ENCODE measurements around the gene C2CD2. TPM values are rescaled to one million over a fixed set of nuclear protein-coding genes. Genes with fewer than 3 reads are reported as not detected.

Gene C2CD2
- total and polyA plus RNA-seq, 2 donors (not counting 1 experiment from before 2014, with no cell fraction given): 6.8 to 11.9 TPM

GRCh38 chr21:41890355-41890754 is 63.5 kb downstream of the C2CD2 start:
- POLR2A ChIA-PET: no interaction called here
- Histone ChIP-seq H2AFZ (ENCODE audit: insufficient read depth, low read depth, low read length, poor library complexity, severe bottlenecking) (no peak overlapping the region), H3K4me1 (ENCODE audit: control insufficient read depth in 2 of 2, insufficient read depth in 2 of 2, low read length in 2 of 2) (peaks cover 4 to 9% of the 10 kb centered on the region in 2 donors), H3K4me3 (ENCODE audit: control extremely low read depth in 1 of 5, extremely low read depth in 1 of 5, insufficient read depth in 1 of 5, low read depth in 2 of 5, low read length in 4 of 5) (no peak overlapping the region), H3K27ac (ENCODE audit: low read length in 2 of 2) (no peak overlapping the region), H3K9ac (ENCODE audit: low read length) (no peak overlapping the region), H3K9me3 (ENCODE audit: control extremely low read depth in 1 of 3, control insufficient read depth in 2 of 3, insufficient read depth in 1 of 3, low read length in 2 of 3) (no peaks in the 10 kb centered on the region), H3K27me3 (replicated peaks in 1 of 4; ENCODE audit: control extremely low read depth in 1 of 4, control insufficient read depth in 3 of 4, insufficient read depth in 4 of 4, low read length in 3 of 4) (no peaks in the 10 kb centered on the region), H3K79me2 (ENCODE audit: control insufficient read depth, insufficient read depth, low read length) (no peaks in the 10 kb centered on the region), H3K4me2 (replicated peaks; ENCODE audit: low read depth, low read length, poor library complexity, severe bottlenecking) (no peak overlapping the region), H3K36me3 (replicated peaks in 1 of 2; ENCODE audit: control extremely low read depth in 1 of 2, control insufficient read depth in 1 of 2, extremely low read depth in 1 of 2, insufficient read depth in 2 of 2, low read length in 1 of 2) (peaks cover 0 to 4% of the 10 kb centered on the region in 2 experiments), H4K20me1 (ENCODE audit: control insufficient read depth, insufficient read depth, low read length, poor library complexity, severe bottlenecking) (no peaks in the 10 kb centered on the region)
- no peak for TF ChIP-seq CTCF (IDR thresholded peaks at IDR 0.05)
- TF ChIP-seq EZH2 (IDR thresholded peaks at IDR 0.05; ENCODE audit: borderline replicate concordance, insufficient read depth, low read depth, low read length, poor library complexity, severe bottlenecking): no peak
- H3K9me3 Mint-ChIP-seq (ENCODE audit: insufficient read depth): no peaks in the 10 kb centered on the region
- no peak overlapping the region for H3K4me3 Mint-ChIP-seq
- ATAC-seq (ENCODE audit: low read depth) (no peak), DNase-seq (no peak)
- peaks cover 10% of the 10 kb centered on the region for H3K4me1 Mint-ChIP-seq
- intact Hi-C loops (cut with micrococcal nuclease): no loop called here
- H3K27me3 Mint-ChIP-seq: no peaks in the 10 kb centered on the region
- H3K27ac Mint-ChIP-seq: no peak overlapping the region
- CTCF ChIA-PET: interaction anchor here (0.8 kb wide), 1 partner anchor 73 kb away, joined by 3 read pairs; no protein-coding TSS in a partner anchor
- no CpG with 5 or more reads among the region's 6 CpGs for WGBS (ENCODE audit: insufficient coverage)

- no peak overlapping the region for H3K4me3 Mint-ChIP-seq
- no peak overlapping the region for H3K4me3 ChIP-seq (ENCODE audit: control extremely low read depth in 1 of 5, extremely low read depth in 1 of 5, insufficient read depth in 1 of 5, low read depth in 2 of 5, low read length in 4 of 5)
- intact Hi-C loops (cut with micrococcal nuclease): no loop called here
- no peaks in the 10 kb centered on the region for H4K20me1 ChIP-seq (ENCODE audit: control insufficient read depth, insufficient read depth, low read length, poor library complexity, severe bottlenecking)
- H3K79me2 ChIP-seq (ENCODE audit: control insufficient read depth, insufficient read depth, low read length): no peaks in the 10 kb centered on the region
- peaks cover 10 to 13% of the 10 kb centered on the region in 2 donors for H3K4me1 ChIP-seq (ENCODE audit: control insufficient read depth in 2 of 2, insufficient read depth in 2 of 2, low read length in 2 of 2)
- no peaks in the 10 kb centered on the region for H3K9me3 Mint-ChIP-seq (ENCODE audit: insufficient read depth)
- no peak overlapping the region for H3K4me2 ChIP-seq (replicated peaks; ENCODE audit: low read depth, low read length, poor library complexity, severe bottlenecking)
- no peaks in the 10 kb centered on the region for H3K27me3 ChIP-seq (replicated peaks in 1 of 4; ENCODE audit: control extremely low read depth in 1 of 4, control insufficient read depth in 3 of 4, insufficient read depth in 4 of 4, low read length in 3 of 4)
- H2AFZ ChIP-seq (ENCODE audit: insufficient read depth, low read depth, low read length, poor library complexity, severe bottlenecking): no peak overlapping the region
- DNase-seq (no peak), ATAC-seq (ENCODE audit: low read depth) (no peak)
- 96% methylated on average over 13 of the region's 13 CpGs for WGBS (ENCODE audit: insufficient coverage)
- H3K36me3 ChIP-seq (replicated peaks in 1 of 2; ENCODE audit: control extremely low read depth in 1 of 2, control insufficient read depth in 1 of 2, extremely low read depth in 1 of 2, insufficient read depth in 2 of 2, low read length in 1 of 2): peaks cover 0 to 4% of the 10 kb centered on the region in 2 experiments
- no peak overlapping the region for H3K27ac Mint-ChIP-seq
- ChIA-PET POLR2A (no interaction called here), CTCF (no interaction called here)
- TF ChIP-seq EZH2 (IDR thresholded peaks at IDR 0.05; ENCODE audit: borderline replicate concordance, insufficient read depth, low read depth, low read length, poor library complexity, severe bottlenecking) (no peak), CTCF (IDR thresholded peaks at IDR 0.05) (no peak)
- H3K9ac ChIP-seq (ENCODE audit: low read length): no peak overlapping the region
- peaks cover 10% of the 10 kb centered on the region for H3K4me1 Mint-ChIP-seq
- H3K9me3 ChIP-seq (ENCODE audit: control extremely low read depth in 1 of 3, control insufficient read depth in 2 of 3, insufficient read depth in 1 of 3, low read length in 2 of 3): no peaks in the 10 kb centered on the region
- H3K27me3 Mint-ChIP-seq: no peaks in the 10 kb centered on the region
- H3K27ac ChIP-seq (ENCODE audit: low read length in 2 of 2): no peak overlapping the region
Measured at GRCh38 chr21:41888749-41889376, 65.0 kb downstream of the C2CD2 start.
